Endothelial cell of umbilical vein (primary cell): ENCODE results near the gene KRTAP1-3. TPM values are rescaled to one million over a fixed set of nuclear protein-coding genes. Genes with fewer than 3 reads are reported as not detected.

ENCODE experiments used
- BruUV-seq: library from RNA; stranded (reverse); fragments of 400-500 nt; replicated peaks from 2 replicates; lab custom pipeline; 2021; lab: Mats Ljungman, UMichigan
- CTCF ChIA-PET: fragments of 300-600, 350-600 bp; sonication (Branson Sonifier 250); formaldehyde crosslinking; loops from one replicate; lab custom pipeline; 2021; ENCODE audit warnings: antibody characterized with exemption, inconsistent platforms; lab: Charles Lee
- POLR2A ChIA-PET: fragments of 300-600, 350-600 bp; sonication (Branson Sonifier 250); formaldehyde crosslinking; loops from one replicate; lab custom pipeline; 2021; ENCODE audit warnings: antibody characterized with exemption, inconsistent platforms; lab: Charles Lee
- DNase-seq: peaks from one replicate; pipeline ENCODE4 v3.0.0-alpha.2; 2011; ENCODE audit warnings: low read depth, low spot score
- FAIRE-seq: peaks from 2 replicates; lab custom pipeline; 2011; peaks lifted over from hg19 to GRCh38; lab: Jason Lieb, UNC
- H2AFZ ChIP-seq: 2 replicates; pipeline ENCODE4 v1.6.0; 2012; ENCODE audit warnings: low read depth, low read length, control low read depth, inconsistent platforms
- H3K27ac ChIP-seq: 2 replicates; pipeline ENCODE4 v1.5.1; 2011; ENCODE audit warnings: low read depth, mild to moderate bottlenecking, control low read depth, low read length, moderate library complexity; ENCODE audit not compliant: insufficient read depth
- H3K27me3 ChIP-seq, 2 experiments: 2 replicates each; pipeline versions ENCODE4 v1.6.0 to v1.6.1; 2011; ENCODE audit warnings: low read length in 2 of 2, mixed read lengths in 1 of 2; ENCODE audit not compliant: control insufficient read depth in 2 of 2, insufficient read depth in 2 of 2
- H3K36me3 ChIP-seq, 2 experiments: 2 replicates in 1 of 2; 3 replicates in 1 of 2; pipeline ENCODE4 v1.5.1; 2011; ENCODE audit warnings: low read length in 2 of 2, mild to moderate bottlenecking in 1 of 2, moderate library complexity in 1 of 2; ENCODE audit not compliant: control insufficient read depth in 2 of 2, insufficient read depth in 2 of 2; ENCODE audit errors: extremely low read depth in 1 of 2
- H3K4me1 ChIP-seq: 3 replicates; pipeline ENCODE4 v1.5.1; 2011; ENCODE audit warnings: mild to moderate bottlenecking, low read length; ENCODE audit not compliant: control insufficient read depth, insufficient read depth; ENCODE audit errors: extremely low read depth
- H3K4me2 ChIP-seq: 2 replicates; pipeline ENCODE4 v1.6.1; 2011; ENCODE audit warnings: low read length, control low read depth, mixed read lengths; ENCODE audit not compliant: insufficient read depth
- H3K4me3 ChIP-seq, 3 experiments: fragments of 200-600 bp in 1 of 3; sonication (generic), shearing (Covaris generic) in 1 of 3; replicated peaks in 1 of 3; 2 replicates each; pipeline ENCODE4 v1.5.1; 2011 to 2016; ENCODE audit warnings: control low read depth in 3 of 3, low read length in 3 of 3, mild to moderate bottlenecking in 2 of 3, inconsistent platforms in 1 of 3, low read depth in 1 of 3, moderate library complexity in 1 of 3; ENCODE audit not compliant: insufficient read depth in 1 of 3
- H3K79me2 ChIP-seq: 2 replicates; pipeline ENCODE4 v1.6.0; 2012; ENCODE audit warnings: low read length, inconsistent platforms; ENCODE audit not compliant: control insufficient read depth, insufficient read depth
- H3K9ac ChIP-seq: replicated peaks from 2 replicates; pipeline ENCODE3; 2011; ENCODE audit warnings: low read length, control low read depth; ENCODE audit not compliant: insufficient read depth; ENCODE audit errors: extremely low read depth
- H3K9me1 ChIP-seq: replicated peaks from 3 replicates; pipeline ENCODE4 v1.6.0; 2011; ENCODE audit warnings: mild to moderate bottlenecking, low read length; ENCODE audit not compliant: control insufficient read depth, insufficient read depth; ENCODE audit errors: extremely low read depth
- H3K9me3 ChIP-seq: replicated peaks from 2 replicates; pipeline ENCODE4 v1.5.1; 2012; ENCODE audit warnings: low read length, inconsistent platforms; ENCODE audit not compliant: control insufficient read depth, insufficient read depth
- H4K20me1 ChIP-seq: replicated peaks from 2 replicates; pipeline ENCODE3; 2011; ENCODE audit warnings: mild to moderate bottlenecking, low read length; ENCODE audit not compliant: control insufficient read depth, insufficient read depth; ENCODE audit errors: extremely low read depth
- CTCF ChIP-seq, 2 donors: IDR thresholded peaks; 1 replicate in 1 of 2; 2 replicates in 1 of 2; pipeline ENCODE4 v1.5.1; 2011; ENCODE audit warnings: low read length in 2 of 2, mild to moderate bottlenecking in 2 of 2, moderate library complexity in 2 of 2, control low read depth in 1 of 2, inconsistent platforms in 1 of 2, low read depth in 1 of 2; ENCODE audit not compliant: insufficient read depth in 1 of 2; ENCODE audit errors: extremely low read depth in 1 of 2
- EZH2 ChIP-seq: IDR thresholded peaks from 2 replicates; pipeline ENCODE4 v1.6.1; 2012; ENCODE audit warnings: borderline replicate concordance, low read depth, mild to moderate bottlenecking, moderate library complexity, low read length, inconsistent platforms; ENCODE audit not compliant: severe bottlenecking
- FOS ChIP-seq: IDR thresholded peaks from 2 replicates; pipeline ENCODE4 v1.6.1; 2011; ENCODE audit warnings: mild to moderate bottlenecking, low read length, moderate library complexity, borderline replicate concordance; ENCODE audit not compliant: insufficient read depth
- GATA2 ChIP-seq: IDR thresholded peaks from 2 replicates; pipeline ENCODE4 v1.7.0; 2011; ENCODE audit warnings: low read depth, mild to moderate bottlenecking, moderate library complexity, mixed read lengths, low read length; ENCODE audit not compliant: insufficient read length, insufficient read depth
- JUN ChIP-seq: IDR thresholded peaks from 2 replicates; pipeline ENCODE4 v1.6.1; 2011; ENCODE audit warnings: borderline replicate concordance, low read depth; ENCODE audit not compliant: insufficient read length, insufficient read depth
- MAX ChIP-seq: IDR thresholded peaks from 2 replicates; pipeline ENCODE4 v1.6.1; 2011; ENCODE audit not compliant: insufficient read depth, insufficient read length
- MYC ChIP-seq: IDR thresholded peaks from one replicate; pipeline ENCODE4 v1.6.1; 2011; ENCODE audit warnings: mild to moderate bottlenecking, low read depth, low read length
- POLR2A ChIP-seq: IDR thresholded peaks from 2 replicates; pipeline ENCODE4 v1.6.1; 2012; ENCODE audit warnings: low read depth, mild to moderate bottlenecking, control low read depth, low read length
- POLR2AphosphoS5 ChIP-seq: IDR thresholded peaks from 2 replicates; pipeline ENCODE4 v1.6.1; 2012; ENCODE audit warnings: low read depth, mild to moderate bottlenecking, control low read depth, low read length, moderate library complexity; ENCODE audit not compliant: insufficient read depth
- dilution Hi-C: fragments of 300-500 bp; cut with MboI; formaldehyde crosslinking; loops from one replicate; pipeline ENCODE4 v1.15.0; 2019; ENCODE audit warnings: low sequenced_read_pairs; ENCODE audit not compliant: extremely low pct_ligation_motif_present
- intact Hi-C: fragments of 100-400 bp; cut with micrococcal nuclease; formaldehyde crosslinking; loops from one replicate; pipeline ENCODE4 v1.10.0; 2022
- polyA plus RNA-seq, 4 experiments: library from polyadenylated mRNA; depleted of rRNA in 3 of 4; stranded (reverse) in 3 of 4; unstranded in 1 of 4; fragments of >200 nt; gene quantifications; 2 replicates each; pipeline versions ENCODE4 v1.2.1 to v1.2.3, GENCODE V29; 2011 to 2012; ENCODE audit warnings: missing spikeins in 1 of 4
- total RNA-seq: library from RNA; stranded (reverse); gene quantifications from 2 replicates; pipeline ENCODE4 v1.2.3, GENCODE V29; 2021

KRTAP1-3 gene
- total and polyA plus RNA-seq, 2 donors (not counting 3 experiments of a cell fraction or from before 2014, with no cell fraction given), result not detected

DNA sequence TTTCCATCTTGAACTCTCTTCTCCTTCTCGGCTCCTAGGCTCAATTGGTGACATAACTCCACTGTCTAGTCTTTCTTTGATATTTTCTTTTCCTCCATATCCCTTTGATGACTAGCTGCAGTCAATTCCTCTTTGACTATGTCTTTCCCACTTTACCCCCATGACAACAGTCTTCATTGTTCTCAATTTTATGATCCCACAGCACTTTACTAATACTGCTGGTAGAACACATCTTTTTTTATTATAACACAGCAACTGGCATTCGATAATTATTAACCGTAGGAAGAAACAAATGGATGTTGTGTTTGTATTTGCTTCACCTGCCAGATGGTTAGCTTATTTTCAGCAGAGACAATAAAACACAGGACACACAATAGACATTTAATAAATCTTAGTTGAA, 42.0 kb downstream of the KRTAP1-3 start:
- ChIA-PET CTCF (interaction anchor here (1.4 kb wide), 1 partner anchor 29 kb away, joined by 3 read pairs; no protein-coding TSS in a partner anchor), POLR2A (no interaction called here)
- Histone ChIP-seq H3K27me3 (peaks cover 2 to 3% of the 10 kb centered on the region in 2 experiments), H4K20me1 (no peaks in the 10 kb centered on the region), H3K4me2 (no peak overlapping the region), H3K4me3 (no peak overlapping the region), H3K79me2 (no peaks in the 10 kb centered on the region), H3K27ac (no peak overlapping the region), H3K9me3 (no peaks in the 10 kb centered on the region), H3K4me1 (no peaks in the 10 kb centered on the region), H3K9ac (no peak overlapping the region), H2AFZ (no peak overlapping the region), H3K9me1 (no peaks in the 10 kb centered on the region), H3K36me3 (no peaks in the 10 kb centered on the region)
- DNase-seq (no peak), FAIRE-seq (no peak)
- intact Hi-C loops (no loop called here), dilution Hi-C loops (no loop called here)
- TF ChIP-seq MYC, result no peak
- no peak for TF ChIP-seq MAX
- TF ChIP-seq JUN, result no peak
- TF ChIP-seq GATA2, result no peak
- no peak for TF ChIP-seq FOS
- TF ChIP-seq POLR2AphosphoS5, result no peak
- no peak for TF ChIP-seq EZH2
- no peak for TF ChIP-seq CTCF (IDR thresholded peaks at IDR 0.05; ENCODE audit: extremely low read depth in 1 of 2, insufficient read depth in 1 of 2, low read depth in 1 of 2, low read length in 2 of 2)
- TF ChIP-seq POLR2A, result no peak
- no TSS peak for BruUV-seq
